HG02588 (cell line): ENCODE measurements around the gene FKBP10.
"Not testable (repeated sequence)": the region's sequence is repeated elsewhere in the genome, so short reads cannot be mapped to it uniquely, and the experiment has no call there.

Source experiments
- ATAC-seq: cut with Tn5 transposase; IDR thresholded peaks from one replicate; pipeline ENCODE4 v1.9.1; 2021; ENCODE audit warnings: mild to moderate bottlenecking, moderate library complexity; ENCODE audit not compliant: unreplicated experiment

Gene FKBP10

GRCh38 chr17:41812381-41813151 lies at the start of gene FKBP10:
Gene FKBP10 (plus strand): TSS chr17:41813004. CDS start chr17:41813035, 31 bp downstream.
- ATAC-seq, result no peak

- no peak for ATAC-seq
Observed at GRCh38 chr17:41763327-41763726, 49.5 kb upstream of the FKBP10 start.

- no peak for ATAC-seq
Observed at GRCh38 chr17:41766135-41766534, 46.7 kb upstream of the FKBP10 start.

- ATAC-seq, result no peak
Observed at GRCh38 chr17:41767324-41768042, 45.3 kb upstream of the FKBP10 start.

- no peak for ATAC-seq
Observed at GRCh38 chr17:41768682-41769288, 44.0 kb upstream of the FKBP10 start.

- ATAC-seq, result no peak
Observed at GRCh38 chr17:41769346-41769862, 43.4 kb upstream of the FKBP10 start.

GRCh38 chr17:41769985-41770384 lies 42.8 kb upstream of the FKBP10 start:
- ATAC-seq, result no peak

GRCh38 chr17:41771389-41772206 lies 41.2 kb upstream of the FKBP10 start:
- no peak for ATAC-seq

GRCh38 chr17:41772218-41772585 lies 40.6 kb upstream of the FKBP10 start:
- ATAC-seq, result no peak

- no peak for ATAC-seq
Observed at GRCh38 chr17:41772586-41773189, 40.1 kb upstream of the FKBP10 start.

GRCh38 chr17:41773190-41773588 lies 39.6 kb upstream of the FKBP10 start:
- ATAC-seq, result no peak

- ATAC-seq, result no peak
Observed at GRCh38 chr17:41773731-41774193, 39.0 kb upstream of the FKBP10 start.

GRCh38 chr17:41775394-41776226 lies 37.2 kb upstream of the FKBP10 start:
- no peak for ATAC-seq

- not testable (repeated sequence) for ATAC-seq
Observed at GRCh38 chr17:41776262-41776900, 36.4 kb upstream of the FKBP10 start.

- ATAC-seq, result no peak
Observed at GRCh38 chr17:41777157-41777573, 35.6 kb upstream of the FKBP10 start.

- no peak for ATAC-seq
Observed at GRCh38 chr17:41777574-41778188, 35.1 kb upstream of the FKBP10 start.

- ATAC-seq, result no peak
Observed at GRCh38 chr17:41779954-41780353, 32.9 kb upstream of the FKBP10 start.

- no peak for ATAC-seq
Observed at GRCh38 chr17:41781404-41782110, 31.2 kb upstream of the FKBP10 start.
